ENCODE measurements around the gene NRG2. TPM values are rescaled to one million over a fixed set of nuclear protein-coding genes. Genes with fewer than 3 reads are reported as not detected.

The NRG2 gene
- total and polyA plus RNA-seq, 2 of the 8 experiments (the other 6 are each of a cell fraction or from before 2014, with no cell fraction given) = 0.27 to 0.54 TPM

GRCh38 chr5:139849501-139849900 lies 193.6 kb downstream of the NRG2 start:
- Histone ChIP-seq H4K5ac (ENCODE audit: insufficient read length, low read depth, low read length) (no peak overlapping the region), H3K56ac (replicated peaks; ENCODE audit: insufficient read length, low read depth, low read length) (no peak overlapping the region), H3K27ac (ENCODE audit: low read depth, low read length) (no peak overlapping the region), H2BK5ac (ENCODE audit: low read depth, low read length) (no peak overlapping the region), H3K18ac (ENCODE audit: extremely low read depth, low read length) (no peak overlapping the region), H2BK12ac (ENCODE audit: low read depth, low read length) (no peak overlapping the region), H3K9ac (replicated peaks in 1 of 4; ENCODE audit: extremely low read depth in 1 of 4, low read depth in 3 of 4, low read length in 3 of 4) (no peak overlapping the region), H3K23me2 (ENCODE audit: low read depth, low read length) (peaks cover 8% of the 10 kb centered on the region; the same call in 1 of the 2 replicates), H3K79me2 (ENCODE audit: control insufficient read depth in 1 of 2, insufficient read depth in 2 of 2, low read length in 2 of 2) (no peaks in the 10 kb centered on the region), H3K36me3 (ENCODE audit: control insufficient read depth in 2 of 4, insufficient read depth in 4 of 4, low read length in 3 of 4) (no peaks in the 10 kb centered on the region), H4K8ac (ENCODE audit: extremely low read depth, insufficient read depth, low read length) (no peak overlapping the region), H4K91ac (replicated peaks; ENCODE audit: insufficient read length, low read length) (no peak overlapping the region), H3K4me1 (replicated peaks in 1 of 4; ENCODE audit: control insufficient read depth in 3 of 4, insufficient read depth in 4 of 4, low read length in 3 of 4) (peaks cover 0 to 2% (median 1%) of the 10 kb centered on the region in 4 experiments; a peak in 5 of 7 replicates), H3K4me2 (ENCODE audit: insufficient read depth in 1 of 2, low read depth in 2 of 2, low read length in 2 of 2) (no peak overlapping the region; a peak in 1 of 4 replicates), H4K20me1 (replicated peaks in 1 of 2; ENCODE audit: control insufficient read depth in 1 of 2, insufficient read depth in 2 of 2, low read length in 2 of 2) (peaks cover 3 to 7% of the 10 kb centered on the region in 2 experiments), H2AK5ac (ENCODE audit: low read depth, low read length) (no peak overlapping the region), H2BK15ac (ENCODE audit: low read length) (no peak overlapping the region), H2AFZ (ENCODE audit: low read length) (no peak overlapping the region), H3K4ac (replicated peaks; ENCODE audit: insufficient read length, low read depth, low read length) (no peak overlapping the region), H3K14ac (ENCODE audit: insufficient read length) (no peak overlapping the region), H3K27me3 (replicated peaks in 1 of 4; ENCODE audit: control insufficient read depth in 3 of 4, extremely low read depth in 1 of 4, insufficient read depth in 3 of 4, low read length in 3 of 4) (peaks cover 16 to 55% (median 48%) of the 10 kb centered on the region in 4 experiments), H3K23ac (ENCODE audit: insufficient read length) (no peak overlapping the region), H2BK120ac (replicated peaks; ENCODE audit: low read depth, low read length) (no peak overlapping the region), H2BK20ac (ENCODE audit: low read length) (no peak overlapping the region), H3K9me3 (ENCODE audit: insufficient read depth in 2 of 2, low read depth in 1 of 2, low read length in 1 of 2) (no peaks in the 10 kb centered on the region), H3K79me1 (ENCODE audit: low read depth, low read length) (no peaks in the 10 kb centered on the region), H3K4me3 (ENCODE audit: extremely low read depth in 1 of 4, insufficient read depth in 2 of 4, low read depth in 3 of 4, low read length in 4 of 4) (no peak overlapping the region)
- ChIA-PET CTCF (ENCODE audit: partially characterized antibody) (interaction anchor here (0.6 to 2.8 kb wide), 17 partner anchors 12 to 121 kb away, joined by 3 to 28 read pairs (median 5); partner anchors contain the start of gene PSD2), POLR2A (ENCODE audit: partially characterized antibody) (interaction anchor here (0.8 kb wide), 1 partner anchor 10 kb away, joined by 3 read pairs; no protein-coding TSS in a partner anchor)
- 87% methylated on average over 7 of the region's 7 CpGs; no CpG with 5 or more reads in 1 of the 2 experiments for WGBS, 2 experiments (ENCODE audit: extremely low coverage in 1 of 2, insufficient coverage in 1 of 2, insufficient read length in 1 of 2, insufficient replicate concordance in 2 of 2, low coverage in 1 of 2, low lambda C conversion rate in 2 of 2, missing lambda C conversion rate in 1 of 2)
- FAIRE-seq (no peak), DNase-seq (ENCODE audit: low read depth in 1 of 2, low spot score in 2 of 2) (no peak)
- TF ChIP-seq CEBPB (IDR thresholded peaks at IDR 0.05; ENCODE audit: low read depth, low read length) (no peak), TEAD4 (IDR thresholded peaks at IDR 0.05; ENCODE audit: low read depth, low read length) (no peak), SUZ12 (IDR thresholded peaks at IDR 0.05; ENCODE audit: low read length) (no peak), SP1 (IDR thresholded peaks at IDR 0.05; ENCODE audit: low read depth, low read length) (no peak)

All from H1 (cell line).